ENCODE results near the gene LPAR3.

DNA sequence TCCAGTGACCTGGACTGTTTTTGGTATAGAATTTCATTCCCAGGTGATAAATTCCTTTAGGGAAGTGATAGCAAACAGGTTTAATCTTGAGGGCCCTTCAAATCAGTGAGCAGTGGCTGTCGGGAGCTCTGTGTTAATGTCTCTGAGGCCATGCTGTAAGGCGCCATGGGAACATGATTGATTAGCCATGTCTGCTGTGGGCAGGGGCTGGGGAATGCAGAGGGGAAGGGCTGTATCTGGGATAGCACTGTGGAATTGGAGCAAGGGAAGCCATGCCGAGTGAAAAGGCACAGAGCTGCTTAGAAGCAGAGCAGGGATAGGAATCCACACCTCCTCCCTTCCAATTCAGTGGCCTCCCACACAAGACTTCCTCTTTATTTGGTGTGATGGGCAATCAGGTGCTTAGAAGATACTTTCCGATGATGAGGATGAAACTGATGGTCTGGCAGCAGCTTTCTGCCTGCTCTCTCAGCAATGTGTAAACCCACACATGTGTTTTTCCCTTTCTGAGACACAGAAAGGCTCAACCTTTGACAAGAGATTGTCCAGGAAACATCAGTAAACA is 119.0 kb downstream of the LPAR3 start:
- TF ChIP-seq ZNF558 (tag by site-specific recombination; IDR thresholded peaks at IDR 0.05): no peak
- TF ChIP-seq, protein P1, sequence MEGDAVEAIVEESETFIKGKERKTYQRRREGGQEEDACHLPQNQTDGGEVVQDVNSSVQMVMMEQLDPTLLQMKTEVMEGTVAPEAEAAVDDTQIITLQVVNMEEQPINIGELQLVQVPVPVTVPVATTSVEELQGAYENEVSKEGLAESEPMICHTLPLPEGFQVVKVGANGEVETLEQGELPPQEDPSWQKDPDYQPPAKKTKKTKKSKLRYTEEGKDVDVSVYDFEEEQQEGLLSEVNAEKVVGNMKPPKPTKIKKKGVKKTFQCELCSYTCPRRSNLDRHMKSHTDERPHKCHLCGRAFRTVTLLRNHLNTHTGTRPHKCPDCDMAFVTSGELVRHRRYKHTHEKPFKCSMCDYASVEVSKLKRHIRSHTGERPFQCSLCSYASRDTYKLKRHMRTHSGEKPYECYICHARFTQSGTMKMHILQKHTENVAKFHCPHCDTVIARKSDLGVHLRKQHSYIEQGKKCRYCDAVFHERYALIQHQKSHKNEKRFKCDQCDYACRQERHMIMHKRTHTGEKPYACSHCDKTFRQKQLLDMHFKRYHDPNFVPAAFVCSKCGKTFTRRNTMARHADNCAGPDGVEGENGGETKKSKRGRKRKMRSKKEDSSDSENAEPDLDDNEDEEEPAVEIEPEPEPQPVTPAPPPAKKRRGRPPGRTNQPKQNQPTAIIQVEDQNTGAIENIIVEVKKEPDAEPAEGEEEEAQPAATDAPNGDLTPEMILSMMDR (tag by site-specific recombination; IDR thresholded peaks at IDR 0.05): no peak
